Naive thymus-derived CD4-positive, alpha-beta T cell (primary cell): ENCODE results near the gene ADIPOR2. TPM values are rescaled to one million over a fixed set of nuclear protein-coding genes. Genes with fewer than 3 reads are reported as not detected.

ENCODE experiments used
- ATAC-seq: fragments of 150-1000 bp; cut with Tn5 transposase; 2 replicates; pipeline ENCODE4 v1.10.0; 2021; ENCODE audit warnings: mild to moderate bottlenecking, moderate library complexity
- CTCF ChIA-PET: fragments of 350-600 bp; sonication (Branson Sonifier 250); formaldehyde crosslinking; loops from one replicate; lab custom pipeline; 2021; ENCODE audit warnings: antibody characterized with exemption; lab: Charles Lee
- POLR2A ChIA-PET: fragments of 350-600 bp; sonication (Branson Sonifier 250); formaldehyde crosslinking; loops from one replicate; lab custom pipeline; 2021; ENCODE audit warnings: antibody characterized with exemption, inconsistent platforms; lab: Charles Lee
- DNase-seq, 9 donors: peaks; one replicate each; pipeline versions ENCODE4 v3.0.0 to v3.0.0-alpha.2; 2020 to 2022; ENCODE audit warnings: mixed read lengths in 1 of 9
- H3K27ac ChIP-seq: one replicate; pipeline ENCODE4 v1.7.0; 2013; ENCODE audit warnings: mild to moderate bottlenecking, low read depth, low read length, moderate library complexity
- H3K27me3 ChIP-seq, 2 donors: one replicate each; pipeline ENCODE4 v1.7.0; 2013; ENCODE audit warnings: low read length in 2 of 2, mild to moderate bottlenecking in 2 of 2, moderate library complexity in 2 of 2; ENCODE audit not compliant: control insufficient read depth in 2 of 2, insufficient read depth in 2 of 2
- H3K36me3 ChIP-seq, 3 experiments: 1 replicate in 2 of 3; 2 replicates in 1 of 3; pipeline ENCODE4 v1.7.0; 2013; ENCODE audit warnings: low read length in 3 of 3, mild to moderate bottlenecking in 3 of 3, moderate library complexity in 1 of 3; ENCODE audit not compliant: insufficient read depth in 3 of 3, control insufficient read depth in 2 of 3
- H3K4me1 ChIP-seq, 2 donors: one replicate each; pipeline ENCODE4 v1.7.0; 2013; ENCODE audit warnings: low read length in 2 of 2, mild to moderate bottlenecking in 2 of 2, moderate library complexity in 1 of 2; ENCODE audit not compliant: control insufficient read depth in 2 of 2, insufficient read depth in 2 of 2
- H3K4me3 ChIP-seq: 2 replicates; pipeline ENCODE4 v1.7.0; 2013; ENCODE audit warnings: mild to moderate bottlenecking, low read length
- H3K9me3 ChIP-seq, 3 experiments: 1 replicate in 2 of 3; 2 replicates in 1 of 3; pipeline ENCODE4 v1.7.0; 2013; ENCODE audit warnings: low read length in 3 of 3; ENCODE audit not compliant: control insufficient read depth in 2 of 3
- H3K27ac Mint-ChIP-seq, 9 donors: one replicate each; pipeline ENCODE4 v1.8.0; 2020 to 2022; ENCODE audit warnings: mixed read lengths in 9 of 9, mild to moderate bottlenecking in 8 of 9, moderate library complexity in 5 of 9, inconsistent platforms in 2 of 9
- H3K27me3 Mint-ChIP-seq, 5 donors: one replicate each; pipeline ENCODE4 v1.8.0; 2021 to 2022; ENCODE audit warnings: mixed read lengths in 5 of 5, mild to moderate bottlenecking in 1 of 5
- H3K36me3 Mint-ChIP-seq, 5 donors: one replicate each; pipeline ENCODE4 v1.8.0; 2020 to 2022; ENCODE audit warnings: mixed read lengths in 5 of 5, mild to moderate bottlenecking in 3 of 5, inconsistent platforms in 1 of 5
- H3K4me1 Mint-ChIP-seq, 7 donors: one replicate each; pipeline ENCODE4 v1.8.0; 2020 to 2022; ENCODE audit warnings: mixed read lengths in 7 of 7, mild to moderate bottlenecking in 3 of 7, inconsistent platforms in 1 of 7
- H3K4me3 Mint-ChIP-seq, 10 donors: one replicate each; pipeline ENCODE4 v1.8.0; 2020 to 2022; ENCODE audit warnings: mild to moderate bottlenecking in 10 of 10, mixed read lengths in 10 of 10, moderate library complexity in 6 of 10, inconsistent platforms in 2 of 10
- H3K9me3 Mint-ChIP-seq, 11 donors: one replicate each; pipeline ENCODE4 v1.8.0; 2020 to 2022; ENCODE audit warnings: mixed read lengths in 11 of 11, mild to moderate bottlenecking in 4 of 11, inconsistent platforms in 1 of 11, moderate library complexity in 1 of 11
- intact Hi-C, 2 donors: fragments of 100-400 bp; cut with micrococcal nuclease; formaldehyde crosslinking; loops; one replicate each; pipeline ENCODE4 v1.15.1; 2023
- polyA plus RNA-seq, 2 donors: library from polyadenylated mRNA; unstranded; fragments of 300-500 nt; fragmentation: Illumina TruSeq; gene quantifications; one replicate each; pipeline ENCODE4 v1.2.3, GENCODE V29; 2021
- total RNA-seq, 6 experiments: library from RNA in 5 of 6; stranded (reverse) in 5 of 6; gene quantifications; 1 replicate in 5 of 6; 2 replicates in 1 of 6; pipeline ENCODE4 v1.2.3 and lab custom pipeline; 2021 to 2026

Gene ADIPOR2
- total and polyA plus RNA-seq, 7 experiments from 2014 or later, result 2.2 to 51.4 (median 22.1) TPM

- Mint-ChIP-seq H3K27ac (peak overlapping the region in 3 of 9 donors; percentile 8 to 79 (median 74)), H3K4me1 (peaks cover 12 to 22% (median 19%) of the 10 kb centered on the region in 7 donors), H3K9me3 (no peaks in the 10 kb centered on the region), H3K4me3 (no peak overlapping the region), H3K27me3 (no peaks in the 10 kb centered on the region), H3K36me3 (peaks cover 0 to 12% (median under 1%) of the 10 kb centered on the region in 5 donors)
- Histone ChIP-seq H3K36me3 (peaks cover 0 to 20% (median 0%) of the 10 kb centered on the region in 3 experiments), H3K4me1 (peaks cover 6 to 9% of the 10 kb centered on the region in 2 donors), H3K4me3 (no peak overlapping the region), H3K9me3 (no peaks in the 10 kb centered on the region), H3K27ac (no peak overlapping the region), H3K27me3 (no peaks in the 10 kb centered on the region)
- POLR2A ChIA-PET, result interaction anchor here (0.6 to 1.4 kb wide), 5 partner anchors 34 to 150 kb away, joined by 3 to 12 read pairs (median 4); partner anchors contain the start of gene ADIPOR2
- intact Hi-C loops, result loop anchor here in 1 of 2 donors (2.0 kb wide), 1 partner anchor 672 kb away; no protein-coding TSS in a partner anchor
- CTCF ChIA-PET, result interaction anchor here (0.9 to 10.6 kb wide), 13 partner anchors 10 to 230 kb away, joined by 3 to 278 read pairs (median 6); no protein-coding TSS in a partner anchor
- DNase-seq (no peak), ATAC-seq (no peak)
Measured at GRCh38 chr12:1790444-1790843, 99.6 kb downstream of the ADIPOR2 start.

GRCh38 chr12:1791104-1791841 is 100.4 kb downstream of the ADIPOR2 start:
- CTCF ChIA-PET, result interaction anchor here (0.5 to 10.6 kb wide), 16 partner anchors 9 to 229 kb away, joined by 3 to 278 read pairs (median 5); no protein-coding TSS in a partner anchor
- H3K4me3 Mint-ChIP-seq, result peak overlapping the region in 9 of 10 donors; percentile 6 to 64 (median 33)

GRCh38 chr12:1792406-1792805 is 101.5 kb downstream of the ADIPOR2 start:
- Histone ChIP-seq H3K36me3 (peaks cover 0 to under 1% (median 0%) of the 10 kb centered on the region in 3 experiments), H3K27me3 (no peaks in the 10 kb centered on the region), H3K4me3 (no peak overlapping the region), H3K27ac (no peak overlapping the region), H3K4me1 (peaks cover 6 to 13% of the 10 kb centered on the region in 2 donors), H3K9me3 (no peaks in the 10 kb centered on the region)
- intact Hi-C loops, result no loop called here
- no peak overlapping the region for H3K4me3 Mint-ChIP-seq
- no peaks in the 10 kb centered on the region for H3K27me3 Mint-ChIP-seq
- ATAC-seq (no peak), DNase-seq (no peak)
- peak overlapping the region in 3 of 9 donors; percentile 34 to 74 (median 60) for H3K27ac Mint-ChIP-seq
- H3K9me3 Mint-ChIP-seq, result no peaks in the 10 kb centered on the region
- CTCF ChIA-PET, result interaction anchor here (0.6 to 10.6 kb wide), 9 partner anchors 74 to 675 kb away, joined by 3 to 278 read pairs (median 9); no protein-coding TSS in a partner anchor
- POLR2A ChIA-PET, result interaction anchor here (0.6 to 1.6 kb wide), 4 partner anchors 138 to 156 kb away, joined by 3 to 7 read pairs (median 3); no protein-coding TSS in a partner anchor
- peaks cover 0 to 3% (median 0%) of the 10 kb centered on the region in 5 donors for H3K36me3 Mint-ChIP-seq
- H3K4me1 Mint-ChIP-seq, result peaks cover 15 to 30% (median 27%) of the 10 kb centered on the region in 7 donors

More at GRCh38 chr12:1791104-1791841, 100.4 kb downstream of the ADIPOR2 start:
- no peaks in the 10 kb centered on the region for H3K9me3 ChIP-seq
- intact Hi-C loops, result loop anchor here (1.0 to 2.0 kb wide), 6 partner anchors 101 to 672 kb away; no protein-coding TSS in a partner anchor
- Mint-ChIP-seq H3K9me3 (no peaks in the 10 kb centered on the region), H3K36me3 (peaks cover 0 to 5% (median 0%) of the 10 kb centered on the region in 5 donors), H3K27ac (peak overlapping the region in 8 of 9 donors; percentile 34 to 88 (median 70)), H3K4me1 (peaks cover 15 to 28% (median 26%) of the 10 kb centered on the region in 7 donors), H3K27me3 (no peaks in the 10 kb centered on the region)
- H3K36me3 ChIP-seq, result peaks cover 0 to 12% (median 0%) of the 10 kb centered on the region in 3 experiments
- POLR2A ChIA-PET, result interaction anchor here (0.5 to 1.6 kb wide), 7 partner anchors 35 to 165 kb away, joined by 3 to 12 read pairs (median 6); partner anchors contain the start of gene ADIPOR2
- peak; percentile 53 for ATAC-seq
- no peaks in the 10 kb centered on the region for H3K27me3 ChIP-seq
- H3K27ac ChIP-seq, result peak overlapping the region; percentile 11
- H3K4me3 ChIP-seq, result no peak overlapping the region
- H3K4me1 ChIP-seq, result peaks cover 6 to 13% of the 10 kb centered on the region in 2 donors
- DNase-seq, result peak in 7 of 9 donors; percentile 49 to 74 (median 67)

GRCh38 chr12:1793426-1794210 is 102.7 kb downstream of the ADIPOR2 start:
- no peak for DNase-seq

GRCh38 chr12:1794440-1795090 is 103.7 kb downstream of the ADIPOR2 start:
- Histone ChIP-seq H3K9me3 (no peaks in the 10 kb centered on the region), H3K27me3 (no peaks in the 10 kb centered on the region), H3K27ac (no peak overlapping the region), H3K4me1 (peaks cover 6 to 13% of the 10 kb centered on the region in 2 donors), H3K4me3 (no peak overlapping the region), H3K36me3 (no peaks in the 10 kb centered on the region)
- Mint-ChIP-seq H3K4me1 (peaks cover 15 to 33% (median 27%) of the 10 kb centered on the region in 7 donors), H3K4me3 (peak overlapping the region in 1 of 10 donors; percentile 32), H3K27me3 (no peaks in the 10 kb centered on the region), H3K36me3 (no peaks in the 10 kb centered on the region), H3K9me3 (no peaks in the 10 kb centered on the region), H3K27ac (no peak overlapping the region)
- no peak for ATAC-seq
- CTCF ChIA-PET, result interaction anchor here (1.6 to 10.6 kb wide), 3 partner anchors 142 to 159 kb away, joined by 4 to 152 read pairs (median 11); no protein-coding TSS in a partner anchor
- POLR2A ChIA-PET, result interaction anchor here (0.7 to 4.1 kb wide), 4 partner anchors 135 to 158 kb away, joined by 3 to 53 read pairs (median 10); no protein-coding TSS in a partner anchor
- intact Hi-C loops, result loop anchor here in 1 of 2 donors (5.0 kb wide), 2 partner anchors 258 to 788 kb away; partner anchors contain the start of gene CACNA1C
- DNase-seq, result no peak

More at GRCh38 chr12:1793426-1794210, 102.7 kb downstream of the ADIPOR2 start:
- H3K4me3 Mint-ChIP-seq, result no peak overlapping the region
- Histone ChIP-seq H3K36me3 (no peaks in the 10 kb centered on the region), H3K4me1 (peaks cover 6 to 13% of the 10 kb centered on the region in 2 donors), H3K27me3 (no peaks in the 10 kb centered on the region), H3K9me3 (no peaks in the 10 kb centered on the region), H3K4me3 (no peak overlapping the region), H3K27ac (no peak overlapping the region)
- H3K9me3 Mint-ChIP-seq, result no peaks in the 10 kb centered on the region
- no peaks in the 10 kb centered on the region for H3K27me3 Mint-ChIP-seq
- H3K4me1 Mint-ChIP-seq, result peaks cover 15 to 30% (median 27%) of the 10 kb centered on the region in 7 donors
- H3K27ac Mint-ChIP-seq, result peak overlapping the region in 1 of 9 donors; percentile 47
- intact Hi-C loops, result no loop called here
- no peak for ATAC-seq
- ChIA-PET POLR2A (interaction anchor here (1.0 to 4.1 kb wide), 3 partner anchors 139 to 155 kb away, joined by 3 to 53 read pairs (median 3); no protein-coding TSS in a partner anchor), CTCF (interaction anchor here (1.6 to 10.6 kb wide), 4 partner anchors 141 to 158 kb away, joined by 4 to 278 read pairs (median 82); no protein-coding TSS in a partner anchor)
- H3K36me3 Mint-ChIP-seq, result no peaks in the 10 kb centered on the region
